GM12872 (cell line): ENCODE data around the gene DTYMK.

ENCODE experiments used
- TF ChIP-seq, protein P1 (sequence below): IDR thresholded peaks from 3 replicates; pipeline ENCODE4 v1.5.1; 2011; ENCODE audit warnings: low read depth, mild to moderate bottlenecking, low read length, moderate library complexity; ENCODE audit not compliant: insufficient read depth

DTYMK gene

DNA sequence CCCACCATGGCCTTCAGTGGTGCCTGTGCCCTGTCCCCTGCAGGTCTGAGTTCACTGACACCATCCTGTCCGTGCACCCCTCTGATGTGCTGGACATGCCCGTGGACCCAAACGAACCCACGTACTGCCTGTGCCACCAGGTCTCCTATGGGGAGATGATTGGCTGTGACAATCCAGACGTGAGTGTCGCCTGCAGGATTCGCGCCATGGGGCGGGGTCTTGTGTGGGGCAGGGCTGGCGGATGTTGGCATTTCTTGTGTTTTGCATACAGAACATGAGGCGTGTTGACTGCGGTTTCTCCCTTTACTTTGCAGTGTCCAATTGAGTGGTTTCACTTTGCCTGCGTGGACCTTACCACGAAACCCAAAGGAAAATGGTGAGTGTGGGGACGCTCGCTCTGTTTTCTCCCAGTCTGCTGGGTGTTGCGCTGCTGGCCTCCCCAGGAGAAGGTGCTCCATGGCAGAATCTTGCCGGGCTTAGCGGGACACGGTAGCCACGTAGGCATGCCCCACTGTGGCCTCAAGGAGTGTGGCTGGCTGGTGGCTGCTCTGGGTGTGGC lies 36.4 kb upstream of the DTYMK start:
- TF ChIP-seq, protein P1, sequence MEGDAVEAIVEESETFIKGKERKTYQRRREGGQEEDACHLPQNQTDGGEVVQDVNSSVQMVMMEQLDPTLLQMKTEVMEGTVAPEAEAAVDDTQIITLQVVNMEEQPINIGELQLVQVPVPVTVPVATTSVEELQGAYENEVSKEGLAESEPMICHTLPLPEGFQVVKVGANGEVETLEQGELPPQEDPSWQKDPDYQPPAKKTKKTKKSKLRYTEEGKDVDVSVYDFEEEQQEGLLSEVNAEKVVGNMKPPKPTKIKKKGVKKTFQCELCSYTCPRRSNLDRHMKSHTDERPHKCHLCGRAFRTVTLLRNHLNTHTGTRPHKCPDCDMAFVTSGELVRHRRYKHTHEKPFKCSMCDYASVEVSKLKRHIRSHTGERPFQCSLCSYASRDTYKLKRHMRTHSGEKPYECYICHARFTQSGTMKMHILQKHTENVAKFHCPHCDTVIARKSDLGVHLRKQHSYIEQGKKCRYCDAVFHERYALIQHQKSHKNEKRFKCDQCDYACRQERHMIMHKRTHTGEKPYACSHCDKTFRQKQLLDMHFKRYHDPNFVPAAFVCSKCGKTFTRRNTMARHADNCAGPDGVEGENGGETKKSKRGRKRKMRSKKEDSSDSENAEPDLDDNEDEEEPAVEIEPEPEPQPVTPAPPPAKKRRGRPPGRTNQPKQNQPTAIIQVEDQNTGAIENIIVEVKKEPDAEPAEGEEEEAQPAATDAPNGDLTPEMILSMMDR: no peak

DNA sequence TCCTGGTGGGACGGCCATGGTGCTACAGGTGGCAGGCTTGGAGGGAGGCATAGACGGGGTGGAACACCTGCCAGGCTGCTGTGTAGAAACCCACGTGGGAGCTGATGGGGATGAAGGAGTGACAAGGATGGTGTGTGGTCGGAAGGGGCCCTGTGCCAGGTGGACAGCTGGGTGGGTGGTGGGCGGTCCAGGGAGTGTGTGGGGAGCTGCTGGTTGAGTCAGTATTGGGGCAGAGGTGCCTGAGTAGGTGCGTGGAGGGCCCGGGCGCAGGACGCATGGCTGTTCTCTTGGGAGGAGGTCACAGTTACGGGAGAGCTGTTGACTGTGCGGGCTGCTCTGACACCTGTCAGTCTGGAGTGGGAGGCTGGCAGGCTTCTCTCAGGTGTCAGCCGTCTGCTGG lies 35.2 kb upstream of the DTYMK start:
- TF ChIP-seq, protein P1: no peak

DNA sequence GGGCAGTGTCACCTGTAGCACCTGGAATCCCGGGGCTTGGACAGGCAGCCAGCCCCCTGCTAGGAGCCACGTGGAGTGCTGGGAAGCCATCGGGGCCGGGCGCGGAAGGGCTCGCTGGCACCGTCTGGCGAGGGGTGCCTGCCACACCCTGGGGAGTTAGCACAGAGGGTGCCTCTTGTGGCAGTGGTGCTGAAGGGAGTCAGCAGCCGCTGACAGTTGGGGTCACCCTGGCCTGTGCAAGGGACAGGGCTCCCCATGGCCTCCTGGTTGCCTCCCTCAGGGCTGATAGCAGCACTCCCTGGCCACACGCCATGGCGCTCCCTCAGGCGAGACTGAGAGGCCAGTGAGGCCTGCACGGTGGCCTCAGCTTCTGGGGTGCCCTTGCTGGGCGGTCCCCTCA lies 33.9 kb upstream of the DTYMK start:
- TF ChIP-seq, protein P1: no peak

DNA sequence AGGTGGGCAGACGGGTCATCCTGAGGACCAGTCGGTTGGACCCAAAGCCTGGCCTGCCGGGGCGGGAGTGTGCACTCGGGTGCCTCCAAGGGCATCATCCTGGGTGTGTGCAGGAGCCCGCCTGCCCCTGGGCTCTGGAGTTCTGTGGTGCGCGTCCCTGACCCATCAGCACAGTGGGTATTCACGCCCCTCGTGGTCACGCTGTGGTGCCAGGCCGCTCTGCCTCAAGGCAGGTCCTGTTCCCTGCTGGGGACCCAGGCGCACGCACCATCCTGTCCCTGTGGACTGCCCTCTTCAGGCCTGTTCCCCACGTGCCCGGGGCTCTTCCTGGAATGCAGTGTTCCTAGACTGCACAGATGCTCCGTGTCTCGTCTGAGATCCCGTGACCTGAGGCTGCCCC lies 33.5 kb upstream of the DTYMK start:
- TF ChIP-seq, protein P1: no peak

DNA sequence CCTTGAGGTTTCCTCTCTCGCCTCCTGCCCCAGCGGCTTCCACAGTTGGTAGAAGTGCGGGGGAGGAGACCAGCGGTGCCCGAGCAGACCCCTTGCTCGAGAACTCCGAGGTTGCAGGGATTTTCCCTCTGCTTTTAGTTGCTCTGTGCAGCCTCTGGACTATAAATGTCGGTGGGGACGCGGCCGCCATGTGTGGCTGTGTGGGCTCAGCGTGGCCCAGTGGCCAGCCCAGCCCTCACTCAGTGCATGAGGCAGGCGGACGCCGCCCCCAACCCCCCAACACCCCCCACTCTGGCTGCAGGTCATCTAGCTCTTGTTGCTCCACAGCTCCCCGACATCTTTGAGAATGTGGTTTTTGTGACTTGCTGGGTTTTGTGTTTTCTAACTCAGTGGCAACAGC lies 32.5 kb upstream of the DTYMK start:
- TF ChIP-seq, protein P1: no peak

DNA sequence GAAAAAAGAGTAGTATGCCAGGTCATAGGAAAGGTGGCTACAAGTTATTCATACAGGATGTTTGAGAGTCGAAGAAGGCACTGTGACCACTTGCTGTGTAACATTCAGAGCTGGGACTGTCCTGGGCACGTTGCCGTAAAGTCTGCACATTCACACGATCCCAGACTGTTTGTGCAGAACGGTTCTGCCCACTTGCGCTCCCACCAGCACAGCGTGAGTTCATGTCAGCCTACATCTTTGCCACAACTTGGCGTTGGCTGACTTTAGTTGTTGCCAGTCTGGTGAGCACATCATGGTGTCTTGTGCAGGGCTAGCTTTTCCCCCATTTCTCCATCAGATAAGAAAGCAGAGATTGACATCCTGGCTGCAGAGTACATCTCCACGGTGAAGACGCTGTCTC lies 22.3 kb upstream of the DTYMK start:
- TF ChIP-seq, protein P1: no peak

DNA sequence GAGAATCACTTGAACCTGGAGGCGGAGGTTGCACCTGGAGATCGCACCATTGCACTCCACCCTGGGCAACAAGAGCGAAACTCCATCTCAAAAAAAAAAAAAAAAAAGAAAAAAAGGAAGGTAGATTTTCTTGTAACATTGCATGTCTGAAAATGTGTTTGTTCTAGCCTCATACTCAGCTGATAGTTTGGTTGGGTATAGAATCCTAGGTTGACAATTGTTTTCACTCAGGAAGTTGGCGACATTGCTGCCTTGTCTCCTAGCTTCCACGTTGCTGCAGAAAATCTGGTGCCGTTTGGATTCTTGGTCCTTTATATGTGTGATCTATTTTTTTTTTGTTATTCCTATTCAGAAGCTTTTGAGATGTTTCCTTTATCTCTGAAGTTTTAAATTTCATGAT lies 19.9 kb upstream of the DTYMK start:
- TF ChIP-seq, protein P1: no peak

DNA sequence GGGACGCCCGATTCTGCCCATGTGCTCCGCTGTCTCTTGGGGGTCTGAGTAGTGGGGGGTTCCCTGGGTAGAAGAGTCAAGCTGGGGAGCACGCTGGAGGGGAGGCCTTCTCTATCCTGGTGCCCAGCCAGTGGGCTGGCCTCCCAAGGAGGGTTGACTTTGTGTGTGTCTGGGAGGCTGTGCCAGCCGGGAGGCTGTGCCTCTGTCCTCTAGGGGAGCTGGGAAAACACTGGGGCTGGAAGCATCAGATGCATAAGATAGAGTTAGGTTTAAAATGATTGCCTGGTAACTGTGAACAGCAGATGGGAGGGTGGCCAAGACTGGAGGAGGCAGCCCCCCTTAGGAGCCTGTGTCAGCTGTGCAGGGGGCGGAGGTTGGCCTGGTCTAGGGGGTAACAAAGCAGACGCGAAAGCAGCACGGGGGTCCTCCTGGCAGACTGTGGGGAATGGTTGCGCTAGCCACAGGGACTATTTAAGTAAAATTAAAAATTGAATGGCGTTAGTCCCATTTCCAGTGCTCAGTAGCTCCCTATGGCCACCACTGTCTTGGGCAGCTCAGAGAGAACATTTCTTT lies 16.5 kb upstream of the DTYMK start:
- TF ChIP-seq, protein P1: no peak
